ENCODE measurements around the gene JARID2. TPM values are rescaled to one million over a fixed set of nuclear protein-coding genes. Genes with fewer than 3 reads are reported as not detected.

The JARID2 gene
- total and polyA plus RNA-seq, 2 of the 4 experiments (the other 2 are of a cell fraction) = 9.6 to 12.9 TPM

- ATAC-seq (ENCODE audit: low read depth) (no peak), DNase-seq (no peak)
- CTCF ChIA-PET = no interaction called here
- Histone ChIP-seq H3K27me3 (ENCODE audit: control insufficient read depth, insufficient read depth, low read length) (no peaks in the 10 kb centered on the region), H4K20me1 (ENCODE audit: insufficient read depth, low read length) (peaks cover 53% of the 10 kb centered on the region), H3K27ac (ENCODE audit: insufficient read depth, low read length) (no peak overlapping the region), H3K36me3 (ENCODE audit: control insufficient read depth, insufficient read depth, low read length) (peaks cover 66% of the 10 kb centered on the region), H2AK5ac (ENCODE audit: low read depth, low read length) (no peak overlapping the region), H3K9me1 (ENCODE audit: insufficient read depth, low read length) (peaks cover 38% of the 10 kb centered on the region), H3K18ac (ENCODE audit: low read depth, low read length) (no peak overlapping the region), H3K4me1 (ENCODE audit: control insufficient read depth, insufficient read depth, low read length) (peaks cover 16% of the 10 kb centered on the region), H3K9me3 (ENCODE audit: control insufficient read depth, insufficient read depth, low read length) (no peaks in the 10 kb centered on the region), H3K56ac (ENCODE audit: extremely low read depth, insufficient read depth, low read length) (no peak overlapping the region), H3K9ac (ENCODE audit: low read depth, low read length) (no peak overlapping the region), H3K23ac (ENCODE audit: low read depth, low read length) (no peak overlapping the region), H3K4me2 (ENCODE audit: low read depth, low read length) (no peak overlapping the region), H2BK120ac (ENCODE audit: low read depth, low read length) (no peak overlapping the region), H3K14ac (replicated peaks; ENCODE audit: low read depth, low read length) (no peak overlapping the region), H4K8ac (ENCODE audit: low read depth in 2 of 2, low read length in 2 of 2) (no peak overlapping the region), H2AFZ (replicated peaks; ENCODE audit: low read length, poor library complexity) (no peak overlapping the region), H2AK9ac (replicated peaks; ENCODE audit: low read depth, low read length, poor library complexity) (no peak overlapping the region), H2BK5ac (ENCODE audit: low read depth, low read length, poor library complexity, severe bottlenecking) (no peak overlapping the region), H2BK15ac (ENCODE audit: low read depth, low read length) (no peak overlapping the region), H3K4ac (ENCODE audit: low read depth, low read length) (no peak overlapping the region), H3K79me1 (ENCODE audit: low read depth in 1 of 2, low read length in 2 of 2) (peaks cover 28 to 77% of the 10 kb centered on the region in 2 experiments), H2BK20ac (ENCODE audit: low read depth, low read length) (no peak overlapping the region), H3K4me3 (ENCODE audit: insufficient read depth, low read depth, low read length) (no peak overlapping the region), H4K91ac (ENCODE audit: insufficient read depth, low read depth, low read length) (no peak overlapping the region), H4K5ac (ENCODE audit: low read depth, low read length) (no peak overlapping the region)
- in situ Hi-C loops (cut with MboI; ENCODE audit: low sequenced_read_pairs) = no loop called here
- intact Hi-C loops (cut with micrococcal nuclease) = no loop called here
- dilution Hi-C loops (cut with HindIII; ENCODE audit: low sequenced_read_pairs, unreplicated experiment) = no loop called here
- WGBS, 2 experiments (ENCODE audit: extremely low coverage in 2 of 2, insufficient read length in 1 of 2) = 91% methylated on average over 6 of the region's 16 CpGs; no CpG with 5 or more reads in 1 of the 2 experiments
- POLR2A ChIA-PET (ENCODE audit: unreplicated experiment) = no interaction called here
- no peak for TF ChIP-seq FOS (IDR thresholded peaks at IDR 0.05; ENCODE audit: low read depth, low read length)
- no peak for TF ChIP-seq NFE2L2 (IDR thresholded peaks at IDR 0.05; ENCODE audit: low read depth, low read length)
- TF ChIP-seq ELK1 (IDR thresholded peaks at IDR 0.05; ENCODE audit: borderline replicate concordance, low read depth, low read length) = no peak
- TF ChIP-seq CTCF (conservative IDR thresholded peaks at IDR 0.05; ENCODE audit: low read depth, low read length) = no peak
- no peak for TF ChIP-seq MXI1 (IDR thresholded peaks at IDR 0.05; ENCODE audit: borderline replicate concordance, low read depth, low read length)
- TF ChIP-seq USF2 (IDR thresholded peaks at IDR 0.05; ENCODE audit: low read depth, low read length) = no peak
- TF ChIP-seq POLR2A (IDR thresholded peaks at IDR 0.05; ENCODE audit: low read depth, low read length) = no peak
- TF ChIP-seq SMC3 (IDR thresholded peaks at IDR 0.05; ENCODE audit: low read depth, low read length) = no peak
- TF ChIP-seq MAZ (IDR thresholded peaks at IDR 0.05; ENCODE audit: borderline replicate concordance, low read depth, low read length) = no peak
- no peak for TF ChIP-seq RCOR1 (IDR thresholded peaks at IDR 0.05; ENCODE audit: insufficient replicate concordance, low read length)
- TF ChIP-seq MAFK (IDR thresholded peaks at IDR 0.05; ENCODE audit: low read depth, low read length) = no peak
- no peak for TF ChIP-seq CEBPB (IDR thresholded peaks at IDR 0.05; ENCODE audit: low read depth, low read length)
- TF ChIP-seq RAD21 (IDR thresholded peaks at IDR 0.05; ENCODE audit: low read length) = no peak
- TF ChIP-seq RFX5 (IDR thresholded peaks at IDR 0.05; ENCODE audit: low read depth, low read length) = no peak
- no peak for TF ChIP-seq CHD1 (IDR thresholded peaks at IDR 0.05; ENCODE audit: low read depth, low read length)
- TF ChIP-seq BHLHE40 (IDR thresholded peaks at IDR 0.05; ENCODE audit: low read depth, low read length) = no peak
- no TSS peak for BruUV-seq (replicated peaks)
Observed at GRCh38 chr6:15510536-15511247, 264.8 kb downstream of the JARID2 start.
